ENCODE data around the gene PTPRS.

GRCh38 chr19:5389353-5389752, 48.7 kb upstream of the PTPRS start:
- TF ChIP-seq SUZ12 (IDR thresholded peaks at IDR 0.05; ENCODE audit: extremely low read depth, insufficient read depth, insufficient read length): no peak
- TF ChIP-seq YY1 (IDR thresholded peaks at IDR 0.05; ENCODE audit: insufficient read depth, insufficient read length): no peak
- TF ChIP-seq ZNF274 (IDR thresholded peaks at IDR 0.05; ENCODE audit: low read depth, low read length): no peak
